ENCODE data around the gene PALM. TPM values are rescaled to one million over a fixed set of nuclear protein-coding genes. Genes with fewer than 3 reads are reported as not detected.
"Not testable (repeated sequence)": the region's sequence is repeated elsewhere in the genome, so short reads cannot be mapped to it uniquely, and the experiment has no call there.

Gene PALM
- total RNA-seq, 5 donors from 2014 or later (not counting 1 experiment from before 2014, with no cell fraction given), result 0.19 to 0.57 (median 0.41) TPM; not detected in 1

- H3K36me3 ChIP-seq (ENCODE audit: control insufficient read depth in 2 of 2, extremely low read depth in 1 of 2, insufficient read depth in 1 of 2, low read length in 1 of 2), result no peaks in the 10 kb centered on the region
- no peaks in the 10 kb centered on the region for H3K36me3 Mint-ChIP-seq
- H3K4me1 ChIP-seq (ENCODE audit: control insufficient read depth in 1 of 2, extremely low read depth in 1 of 2, insufficient read depth in 2 of 2, low read length in 2 of 2), result no peaks in the 10 kb centered on the region
- peaks cover 0 to 2% of the 10 kb centered on the region in 2 experiments for H3K27me3 ChIP-seq (replicated peaks in 1 of 2; ENCODE audit: control insufficient read depth in 2 of 2, extremely low read depth in 1 of 2, insufficient read depth in 2 of 2, low read length in 1 of 2)
- H3K4me3 ChIP-seq (ENCODE audit: control insufficient read depth in 1 of 2, extremely low read depth in 1 of 2, low read length in 1 of 2), result no peak overlapping the region
- POLR2A ChIA-PET, result no interaction called here
- DNase-seq (no peak), ATAC-seq (replicated peaks in 1 of 4) (no peak)
- H3K4me1 Mint-ChIP-seq, result no peaks in the 10 kb centered on the region
- WGBS (ENCODE audit: insufficient coverage), result 93% methylated on average over 15 of the region's 15 CpGs
- no peaks in the 10 kb centered on the region for H3K27me3 Mint-ChIP-seq
- H3K9me3 Mint-ChIP-seq, result no peaks in the 10 kb centered on the region
- H3K9me3 ChIP-seq, result no peaks in the 10 kb centered on the region
- CTCF ChIA-PET, result no interaction called here
- no peak overlapping the region for H3K27ac ChIP-seq (ENCODE audit: low read length)
- H3K4me3 Mint-ChIP-seq, result no peak overlapping the region
- H3K27ac Mint-ChIP-seq, result no peak overlapping the region
Observed at GRCh38 chr19:688214-688613, 20.5 kb upstream of the PALM start.

GRCh38 chr19:688992-689391 lies 19.7 kb upstream of the PALM start:
- no peaks in the 10 kb centered on the region for H3K36me3 ChIP-seq (ENCODE audit: control insufficient read depth in 2 of 2, extremely low read depth in 1 of 2, insufficient read depth in 1 of 2, low read length in 1 of 2)
- no peaks in the 10 kb centered on the region for H3K27me3 Mint-ChIP-seq
- H3K4me3 ChIP-seq (ENCODE audit: control insufficient read depth in 1 of 2, extremely low read depth in 1 of 2, low read length in 1 of 2), result no peak overlapping the region
- no peak overlapping the region for H3K27ac ChIP-seq (ENCODE audit: low read length)
- peaks cover 0 to 2% of the 10 kb centered on the region in 2 experiments for H3K27me3 ChIP-seq (replicated peaks in 1 of 2; ENCODE audit: control insufficient read depth in 2 of 2, extremely low read depth in 1 of 2, insufficient read depth in 2 of 2, low read length in 1 of 2)
- no peaks in the 10 kb centered on the region for H3K4me1 Mint-ChIP-seq
- WGBS (ENCODE audit: insufficient coverage), result 91% methylated on average over 17 of the region's 17 CpGs
- CTCF ChIA-PET, result interaction anchor here (0.5 to 0.6 kb wide), 2 partner anchors 12 to 62 kb away, joined by 3 read pairs; no protein-coding TSS in a partner anchor
- no peaks in the 10 kb centered on the region for H3K9me3 Mint-ChIP-seq
- H3K27ac Mint-ChIP-seq, result no peak overlapping the region
- no peak for ATAC-seq (replicated peaks in 1 of 4)
- H3K4me3 Mint-ChIP-seq, result no peak overlapping the region
- POLR2A ChIA-PET, result no interaction called here
- no peaks in the 10 kb centered on the region for H3K4me1 ChIP-seq (ENCODE audit: control insufficient read depth in 1 of 2, extremely low read depth in 1 of 2, insufficient read depth in 2 of 2, low read length in 2 of 2)
- H3K36me3 Mint-ChIP-seq, result no peaks in the 10 kb centered on the region
- no peaks in the 10 kb centered on the region for H3K9me3 ChIP-seq
- DNase-seq, result no peak

GRCh38 chr19:690203-690602 lies 18.5 kb upstream of the PALM start:
- Histone ChIP-seq H3K27me3 (replicated peaks in 1 of 2; ENCODE audit: control insufficient read depth in 2 of 2, extremely low read depth in 1 of 2, insufficient read depth in 2 of 2, low read length in 1 of 2) (peaks cover 0 to 12% of the 10 kb centered on the region in 2 experiments), H3K4me1 (ENCODE audit: control insufficient read depth in 1 of 2, extremely low read depth in 1 of 2, insufficient read depth in 2 of 2, low read length in 2 of 2) (peaks cover 0 to 6% of the 10 kb centered on the region in 2 experiments), H3K4me3 (ENCODE audit: control insufficient read depth in 1 of 2, extremely low read depth in 1 of 2, low read length in 1 of 2) (no peak overlapping the region), H3K9me3 (no peaks in the 10 kb centered on the region), H3K27ac (ENCODE audit: low read length) (no peak overlapping the region), H3K36me3 (ENCODE audit: control insufficient read depth in 2 of 2, extremely low read depth in 1 of 2, insufficient read depth in 1 of 2, low read length in 1 of 2) (no peaks in the 10 kb centered on the region)
- Mint-ChIP-seq H3K9me3 (no peaks in the 10 kb centered on the region), H3K27me3 (peaks cover 0 to 3% of the 10 kb centered on the region in 2 donors), H3K4me3 (no peak overlapping the region), H3K27ac (no peak overlapping the region), H3K4me1 (peaks cover 0 to 3% (median 0%) of the 10 kb centered on the region in 3 donors), H3K36me3 (no peaks in the 10 kb centered on the region)
- POLR2A ChIA-PET, result no interaction called here
- CTCF ChIA-PET, result no interaction called here
- DNase-seq, result no peak
- no peak for ATAC-seq (replicated peaks in 1 of 4)
- 91% methylated on average over 18 of the region's 18 CpGs for WGBS (ENCODE audit: insufficient coverage)

- CTCF ChIA-PET, result no interaction called here
- no peak overlapping the region for H3K4me3 Mint-ChIP-seq
- POLR2A ChIA-PET, result no interaction called here
Observed at GRCh38 chr19:694481-695351, 14.0 kb upstream of the PALM start.

GRCh38 chr19:695352-695949 lies 13.3 kb upstream of the PALM start, which contains the start of gene PRSS57:
Gene PRSS57, minus strand, starts transcription at chr19:695452. Its CDS starts 22 bp downstream, at chr19:695430.
- no peaks in the 10 kb centered on the region for H3K36me3 ChIP-seq (ENCODE audit: control insufficient read depth in 2 of 2, extremely low read depth in 1 of 2, insufficient read depth in 1 of 2, low read length in 1 of 2)
- ChIA-PET CTCF (no interaction called here), POLR2A (no interaction called here)
- no peaks in the 10 kb centered on the region for H3K36me3 Mint-ChIP-seq
- peak within 1 kb of the TSS in 1 of 3 donors; percentile 27 for H3K4me3 Mint-ChIP-seq
- peaks cover 0 to 6% (median 2%) of the 10 kb centered on the region in 3 donors for H3K4me1 Mint-ChIP-seq
- peaks cover 0 to 14% of the 10 kb centered on the region in 2 experiments for H3K4me1 ChIP-seq (ENCODE audit: control insufficient read depth in 1 of 2, extremely low read depth in 1 of 2, insufficient read depth in 2 of 2, low read length in 2 of 2)
- no peaks in the 10 kb centered on the region for H3K9me3 Mint-ChIP-seq
- no peak within 1 kb of the TSS for H3K27ac ChIP-seq (ENCODE audit: low read length)
- WGBS (ENCODE audit: insufficient coverage), result 14% methylated on average over 16 of the region's 31 CpGs
- H3K27me3 Mint-ChIP-seq, result peaks cover 7 to 29% of the 10 kb centered on the region in 2 donors
- no peaks in the 10 kb centered on the region for H3K9me3 ChIP-seq
- no peak for DNase-seq
- H3K27ac Mint-ChIP-seq, result no peak within 1 kb of the TSS
- peaks cover 0 to 51% of the 10 kb centered on the region in 2 experiments for H3K27me3 ChIP-seq (replicated peaks in 1 of 2; ENCODE audit: control insufficient read depth in 2 of 2, extremely low read depth in 1 of 2, insufficient read depth in 2 of 2, low read length in 1 of 2)
- no peak within 1 kb of the TSS for H3K4me3 ChIP-seq (ENCODE audit: control insufficient read depth in 1 of 2, extremely low read depth in 1 of 2, low read length in 1 of 2)
- ATAC-seq (replicated peaks in 1 of 4), result peak in 1 of 4 experiments; percentile 33

More at GRCh38 chr19:694481-695351, 14.0 kb upstream of the PALM start:
- Histone ChIP-seq H3K27ac (ENCODE audit: low read length) (no peak overlapping the region), H3K36me3 (ENCODE audit: control insufficient read depth in 2 of 2, extremely low read depth in 1 of 2, insufficient read depth in 1 of 2, low read length in 1 of 2) (no peaks in the 10 kb centered on the region), H3K4me1 (ENCODE audit: control insufficient read depth in 1 of 2, extremely low read depth in 1 of 2, insufficient read depth in 2 of 2, low read length in 2 of 2) (peaks cover 0 to 14% of the 10 kb centered on the region in 2 experiments), H3K4me3 (ENCODE audit: control insufficient read depth in 1 of 2, extremely low read depth in 1 of 2, low read length in 1 of 2) (no peak overlapping the region), H3K9me3 (no peaks in the 10 kb centered on the region), H3K27me3 (replicated peaks in 1 of 2; ENCODE audit: control insufficient read depth in 2 of 2, extremely low read depth in 1 of 2, insufficient read depth in 2 of 2, low read length in 1 of 2) (peaks cover 0 to 51% of the 10 kb centered on the region in 2 experiments)
- DNase-seq (no peak), ATAC-seq (replicated peaks in 1 of 4) (peak in 1 of 4 experiments; percentile 13)
- no peak overlapping the region for H3K27ac Mint-ChIP-seq
- no peaks in the 10 kb centered on the region for H3K36me3 Mint-ChIP-seq
- H3K9me3 Mint-ChIP-seq, result no peaks in the 10 kb centered on the region
- 14% methylated on average over 41 of the region's 41 CpGs for WGBS (ENCODE audit: insufficient coverage)
- peaks cover 0 to 6% (median 2%) of the 10 kb centered on the region in 3 donors for H3K4me1 Mint-ChIP-seq
- peaks cover 7 to 29% of the 10 kb centered on the region in 2 donors for H3K27me3 Mint-ChIP-seq

GRCh38 chr19:698529-698928 lies 10.2 kb upstream of the PALM start:
- not testable (repeated sequence) for H3K27ac Mint-ChIP-seq

More at GRCh38 chr19:698529-698928, 10.2 kb upstream of the PALM start:
- CTCF ChIA-PET, result interaction anchor here in 1 of 2 donors (0.7 kb wide), 1 partner anchor 141 kb away, joined by 4 read pairs; no protein-coding TSS in a partner anchor
- DNase-seq; H3K4me3 ChIP-seq (ENCODE audit: control insufficient read depth in 1 of 2, extremely low read depth in 1 of 2, low read length in 1 of 2); H3K4me3 Mint-ChIP-seq; H3K9me3 Mint-ChIP-seq; H3K27ac ChIP-seq (ENCODE audit: low read length); POLR2A ChIA-PET; H3K36me3 Mint-ChIP-seq; H3K36me3 ChIP-seq (ENCODE audit: control insufficient read depth in 2 of 2, extremely low read depth in 1 of 2, insufficient read depth in 1 of 2, low read length in 1 of 2); ATAC-seq (replicated peaks in 1 of 4); H3K9me3 ChIP-seq: not testable (repeated sequence)
- 94% methylated on average over 10 of the region's 15 CpGs for WGBS (ENCODE audit: insufficient coverage)
- peaks cover 0 to 68% of the 10 kb centered on the region in 2 experiments for H3K27me3 ChIP-seq (replicated peaks in 1 of 2; ENCODE audit: control insufficient read depth in 2 of 2, extremely low read depth in 1 of 2, insufficient read depth in 2 of 2, low read length in 1 of 2)
- Mint-ChIP-seq H3K4me1 (peaks cover 7 to 14% (median 9%) of the 10 kb centered on the region in 3 donors), H3K27me3 (peaks cover 7 to 37% of the 10 kb centered on the region in 2 donors)
- H3K4me1 ChIP-seq (ENCODE audit: control insufficient read depth in 1 of 2, extremely low read depth in 1 of 2, insufficient read depth in 2 of 2, low read length in 2 of 2), result peaks cover 0 to 18% of the 10 kb centered on the region in 2 experiments

All from T-cell (primary cell).